ENCODE results near the gene TNFAIP8. TPM values are rescaled to one million over a fixed set of nuclear protein-coding genes. Genes with fewer than 3 reads are reported as not detected.

TNFAIP8 gene
- total RNA-seq, 2 experiments from 2014 or later, result 135 to 141 TPM

DNA sequence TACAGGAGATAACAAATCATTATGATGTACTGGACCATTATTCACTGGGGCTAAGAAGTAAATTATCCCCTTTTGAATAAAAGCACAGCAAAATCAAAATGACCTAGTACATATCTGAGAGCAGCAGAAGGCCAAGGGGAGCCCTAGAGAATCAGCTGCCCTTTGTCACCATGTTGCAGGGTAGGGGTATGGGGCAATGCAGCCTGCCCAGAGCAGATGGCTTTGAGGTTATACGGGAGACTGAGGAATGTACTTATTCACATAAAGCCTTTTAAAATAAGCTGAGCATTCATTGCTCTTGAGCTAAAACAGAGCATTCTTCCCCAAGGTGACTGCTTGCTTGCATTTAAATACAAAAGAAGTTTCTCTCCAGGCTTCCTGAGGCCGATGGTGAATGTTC, 2.6 kb upstream of the TNFAIP8 start:
- ChIA-PET POLR2A (interaction anchor here (0.6 to 6.3 kb wide), 7 partner anchors 9 to 282 kb away, joined by 3 to 163 read pairs (median 5); no protein-coding TSS in a partner anchor), CTCF (interaction anchor here (0.9 to 5.6 kb wide), 7 partner anchors 9 to 365 kb away, joined by 3 to 46 read pairs (median 4); no protein-coding TSS in a partner anchor)
- peak overlapping the region; percentile 81 for H3K27ac Mint-ChIP-seq
- peaks cover 60% of the 10 kb centered on the region for H3K4me1 Mint-ChIP-seq (ENCODE audit: low read depth)
- no peaks in the 10 kb centered on the region for H3K9me3 Mint-ChIP-seq
- peaks cover 51% of the 10 kb centered on the region for H3K36me3 Mint-ChIP-seq (ENCODE audit: low read depth)
- intact Hi-C loops (cut with micrococcal nuclease), result no loop called here
- H3K27me3 Mint-ChIP-seq, result no peaks in the 10 kb centered on the region
- no peak for DNase-seq
- no peak for ATAC-seq
- no peak for TF ChIP-seq CTCF (IDR thresholded peaks at IDR 0.05)
- peak overlapping the region; percentile 45 for H3K4me3 Mint-ChIP-seq

DNA sequence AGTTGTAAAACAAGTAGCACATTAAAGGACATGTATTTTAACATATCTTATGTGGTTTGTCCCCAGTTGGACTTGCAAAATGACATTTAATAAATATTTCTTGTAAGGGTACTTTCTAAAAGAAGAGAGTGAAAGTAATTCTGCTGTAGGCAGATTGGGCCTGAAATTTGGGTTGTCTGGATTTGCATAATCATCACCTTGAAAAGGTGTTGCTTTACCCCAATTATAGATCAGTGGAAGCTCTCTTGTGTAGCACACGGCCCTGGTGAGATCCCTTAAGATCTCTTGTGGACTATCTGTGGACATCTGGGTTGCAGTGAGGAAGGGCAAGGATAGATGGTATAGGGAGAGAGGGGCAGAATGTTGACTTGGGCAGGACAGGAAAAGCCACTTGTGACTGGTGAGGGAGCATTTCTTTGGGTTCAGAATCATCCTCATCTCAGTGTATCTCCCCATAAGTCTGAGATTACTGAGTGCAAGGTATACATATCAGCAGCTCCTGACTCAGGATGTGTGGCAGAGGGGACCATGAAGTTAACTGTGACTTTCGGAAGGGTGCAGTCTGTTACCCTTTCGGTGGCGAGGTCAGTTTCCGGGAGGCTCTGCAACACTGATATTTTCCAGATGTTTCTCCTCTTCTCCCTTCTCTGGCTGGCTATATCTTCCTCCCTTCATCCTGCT, 2.0 kb upstream of the TNFAIP8 start:
- CTCF ChIA-PET, result interaction anchor here (0.9 to 5.6 kb wide), 7 partner anchors 10 to 366 kb away, joined by 3 to 46 read pairs (median 4); no protein-coding TSS in a partner anchor
- peak overlapping the region; percentile 81 for H3K27ac Mint-ChIP-seq
- H3K36me3 Mint-ChIP-seq (ENCODE audit: low read depth), result peaks cover 53% of the 10 kb centered on the region
- no peaks in the 10 kb centered on the region for H3K9me3 Mint-ChIP-seq
- DNase-seq, result peak; percentile 61
- intact Hi-C loops (cut with micrococcal nuclease), result no loop called here
- no peak for TF ChIP-seq CTCF (IDR thresholded peaks at IDR 0.05)
- ATAC-seq, result peak; percentile 59
- H3K4me3 Mint-ChIP-seq, result peak overlapping the region; percentile 45
- POLR2A ChIA-PET, result interaction anchor here (0.6 to 6.3 kb wide), 7 partner anchors 9 to 283 kb away, joined by 3 to 163 read pairs (median 5); no protein-coding TSS in a partner anchor
- no peaks in the 10 kb centered on the region for H3K27me3 Mint-ChIP-seq
- H3K4me1 Mint-ChIP-seq (ENCODE audit: low read depth), result peaks cover 61% of the 10 kb centered on the region

GRCh38 chr5:119354537-119355243, 1.1 kb upstream of the TNFAIP8 start:
- Mint-ChIP-seq H3K27ac (peak overlapping the region; percentile 97), H3K9me3 (no peaks in the 10 kb centered on the region), H3K4me1 (ENCODE audit: low read depth) (peaks cover 62% of the 10 kb centered on the region), H3K27me3 (no peaks in the 10 kb centered on the region), H3K4me3 (peak overlapping the region; percentile 98), H3K36me3 (ENCODE audit: low read depth) (peaks cover 57% of the 10 kb centered on the region)
- no peak for TF ChIP-seq CTCF (IDR thresholded peaks at IDR 0.05)
- peak; percentile 12 for ATAC-seq
- CTCF ChIA-PET, result interaction anchor here (1.4 to 5.6 kb wide), 3 partner anchors 19 to 87 kb away, joined by 4 to 46 read pairs (median 32); no protein-coding TSS in a partner anchor
- intact Hi-C loops (cut with micrococcal nuclease), result loop anchor here (5.0 kb wide), 2 partner anchors 43 to 58 kb away; no protein-coding TSS in a partner anchor
- no peak for DNase-seq
- POLR2A ChIA-PET, result interaction anchor here (1.4 to 6.3 kb wide), 4 partner anchors 11 to 39 kb away, joined by 4 to 163 read pairs (median 30); no protein-coding TSS in a partner anchor

GRCh38 chr5:119355244-119355638, 578 bp upstream of the TNFAIP8 start:
- no peak for TF ChIP-seq CTCF (IDR thresholded peaks at IDR 0.05)
- Mint-ChIP-seq H3K27ac (peak overlapping the region; percentile 97), H3K4me1 (ENCODE audit: low read depth) (peaks cover 62% of the 10 kb centered on the region), H3K9me3 (no peaks in the 10 kb centered on the region), H3K27me3 (no peaks in the 10 kb centered on the region), H3K4me3 (peak overlapping the region; percentile 98), H3K36me3 (ENCODE audit: low read depth) (peaks cover 61% of the 10 kb centered on the region)
- CTCF ChIA-PET, result interaction anchor here (1.2 to 5.6 kb wide), 6 partner anchors 9 to 87 kb away, joined by 3 to 46 read pairs (median 8); no protein-coding TSS in a partner anchor
- intact Hi-C loops (cut with micrococcal nuclease), result loop anchor here (5.0 kb wide), 2 partner anchors 42 to 57 kb away; no protein-coding TSS in a partner anchor
- peak; percentile 70 for DNase-seq
- POLR2A ChIA-PET, result interaction anchor here (0.6 to 6.3 kb wide), 9 partner anchors 10 to 45 kb away, joined by 3 to 163 read pairs (median 7); no protein-coding TSS in a partner anchor
- peak; percentile 73 for ATAC-seq

Measured in activated CD8-positive, alpha-beta T cell treated with anti-CD3 and anti-CD28 coated beads for 36 hours (primary cell).